Neutrophil (primary cell): ENCODE data around the gene PSME3.
"Not testable (repeated sequence)": the region's sequence is repeated elsewhere in the genome, so short reads cannot be mapped to it uniquely, and the experiment has no call there.

Experiments used
- H3K27ac ChIP-seq: fragments of 200-600 bp; sonication (generic); 2 replicates; pipeline ENCODE4 v1.5.1; 2016; ENCODE audit warnings: mild to moderate bottlenecking, moderate library complexity
- H3K27me3 ChIP-seq: fragments of 200-600 bp; sonication (generic); 2 replicates; pipeline ENCODE4 v1.6.0; 2016; ENCODE audit warnings: mild to moderate bottlenecking
- H3K36me3 ChIP-seq: fragments of 200-600 bp; sonication (generic); 2 replicates; pipeline ENCODE4 v1.5.1; 2017
- H3K4me1 ChIP-seq, 2 experiments: fragments of 200-600 bp in 1 of 2; sonication (generic) in 1 of 2; 1 replicate in 1 of 2; 2 replicates in 1 of 2; pipeline versions ENCODE4 v1.5.1 to v1.6.1; 2013 to 2016; ENCODE audit warnings: low read depth in 1 of 2, low read length in 1 of 2, mild to moderate bottlenecking in 1 of 2, moderate library complexity in 1 of 2; ENCODE audit not compliant: control insufficient read depth in 1 of 2, insufficient read depth in 1 of 2
- H3K4me3 ChIP-seq, 2 experiments: fragments of 200-600 bp in 1 of 2; sonication (generic) in 1 of 2; 1 replicate in 1 of 2; 2 replicates in 1 of 2; pipeline ENCODE4 v1.5.1; 2013 to 2016; ENCODE audit warnings: low read depth in 1 of 2, low read length in 1 of 2, mild to moderate bottlenecking in 1 of 2, moderate library complexity in 1 of 2
- H3K9me3 ChIP-seq: fragments of 200-600 bp; sonication (generic); 2 replicates; pipeline ENCODE4 v1.5.1; 2016
- CTCF ChIP-seq: fragments of 200-600 bp; sonication (generic); IDR thresholded peaks from 2 replicates; pipeline ENCODE4 v1.5.1; 2016; ENCODE audit warnings: antibody characterized with exemption

The PSME3 gene

GRCh38 chr17:42848093-42848492 is 14.9 kb downstream of the PSME3 start:
- Histone ChIP-seq H3K27ac (no peak overlapping the region), H3K27me3 (no peaks in the 10 kb centered on the region), H3K9me3 (no peaks in the 10 kb centered on the region), H3K4me1 (peaks cover 40 to 41% of the 10 kb centered on the region in 2 experiments), H3K4me3 (no peak overlapping the region), H3K36me3 (peaks cover 29% of the 10 kb centered on the region)
- no peak for TF ChIP-seq CTCF

GRCh38 chr17:42849031-42849430 is 15.8 kb downstream of the PSME3 start:
- Histone ChIP-seq H3K36me3 (peaks cover 22% of the 10 kb centered on the region), H3K4me3 (no peak overlapping the region), H3K27me3 (no peaks in the 10 kb centered on the region), H3K27ac (no peak overlapping the region), H3K9me3 (no peaks in the 10 kb centered on the region), H3K4me1 (peaks cover 30 to 36% of the 10 kb centered on the region in 2 experiments)
- TF ChIP-seq CTCF, result no peak

GRCh38 chr17:42849451-42850181 is 16.4 kb downstream of the PSME3 start:
- Histone ChIP-seq H3K9me3 (no peaks in the 10 kb centered on the region), H3K36me3 (peaks cover 16% of the 10 kb centered on the region), H3K27me3 (no peaks in the 10 kb centered on the region), H3K4me1 (peaks cover 24 to 30% of the 10 kb centered on the region in 2 experiments), H3K4me3 (no peak overlapping the region), H3K27ac (no peak overlapping the region)
- no peak for TF ChIP-seq CTCF

GRCh38 chr17:42850954-42851353 is 17.8 kb downstream of the PSME3 start, which contains the start of gene AOC3:
AOC3 (plus strand) TSS chr17:42851199; CDS start chr17:42851344, 145 bp downstream.
- H3K27ac ChIP-seq, result no peak within 1 kb of the TSS
- no peaks in the 10 kb centered on the region for H3K27me3 ChIP-seq
- H3K36me3 ChIP-seq, result peaks cover 3% of the 10 kb centered on the region
- peaks cover 26 to 34% of the 10 kb centered on the region in 2 experiments for H3K4me1 ChIP-seq
- no peaks in the 10 kb centered on the region for H3K9me3 ChIP-seq
- H3K4me3 ChIP-seq, result no peak within 1 kb of the TSS
- TF ChIP-seq CTCF, result no peak

GRCh38 chr17:42851371-42852240 is 18.4 kb downstream of the PSME3 start:
- not testable (repeated sequence) for H3K27me3 ChIP-seq, H3K27ac ChIP-seq, H3K36me3 ChIP-seq, H3K4me3 ChIP-seq, H3K9me3 ChIP-seq
- H3K4me1 ChIP-seq, result peaks cover 19 to 28% of the 10 kb centered on the region in 2 experiments

- H3K36me3 ChIP-seq, result no peaks in the 10 kb centered on the region
- H3K27ac ChIP-seq, result no peak overlapping the region
- H3K4me3 ChIP-seq, result no peak overlapping the region
- peaks cover 12 to 20% of the 10 kb centered on the region in 2 experiments for H3K4me1 ChIP-seq
- H3K27me3 ChIP-seq, result no peaks in the 10 kb centered on the region
- no peak for TF ChIP-seq CTCF
- no peaks in the 10 kb centered on the region for H3K9me3 ChIP-seq
Measured at GRCh38 chr17:42852351-42852750, 19.2 kb downstream of the PSME3 start.
